ENCODE results near the gene ATAD2B.
"Not testable (repeated sequence)": the region's sequence is repeated elsewhere in the genome, so short reads cannot be mapped to it uniquely, and the experiment has no call there.

ATAD2B gene

GRCh38 chr2:23782646-23783045 lies 144.3 kb downstream of the ATAD2B start:
- no peak for FAIRE-seq

GRCh38 chr2:23782126-23782525 lies 144.8 kb downstream of the ATAD2B start:
- FAIRE-seq: no peak

GRCh38 chr2:23780465-23780864 lies 146.5 kb downstream of the ATAD2B start:
- FAIRE-seq: not testable (repeated sequence)

- no peak for FAIRE-seq
Observed at GRCh38 chr2:23777826-23778225, 149.1 kb downstream of the ATAD2B start.

GRCh38 chr2:23776021-23776420 lies 150.9 kb downstream of the ATAD2B start:
- no peak for FAIRE-seq

- no peak for FAIRE-seq
Observed at GRCh38 chr2:23772684-23773083, 154.2 kb downstream of the ATAD2B start.

- FAIRE-seq: no peak
Observed at GRCh38 chr2:23772056-23772455, 154.9 kb downstream of the ATAD2B start.

- no peak for FAIRE-seq
Observed at GRCh38 chr2:23769364-23769763, 157.6 kb downstream of the ATAD2B start.

GRCh38 chr2:23767876-23768621 lies 158.9 kb downstream of the ATAD2B start:
- FAIRE-seq: no peak

GRCh38 chr2:23762141-23762540 lies 164.8 kb downstream of the ATAD2B start:
- no peak for FAIRE-seq

- no peak for FAIRE-seq
Observed at GRCh38 chr2:23761638-23762037, 165.3 kb downstream of the ATAD2B start.

- FAIRE-seq: peak; percentile 97
Observed at GRCh38 chr2:23760736-23761135, 166.2 kb downstream of the ATAD2B start.

- peak; percentile 97 for FAIRE-seq
Observed at GRCh38 chr2:23757686-23758433, 169.1 kb downstream of the ATAD2B start.

- FAIRE-seq: no peak
Observed at GRCh38 chr2:23756593-23757292, 170.2 kb downstream of the ATAD2B start.

- FAIRE-seq: no peak
Observed at GRCh38 chr2:23754970-23755369, 172.0 kb downstream of the ATAD2B start.

GRCh38 chr2:23753291-23754010 lies 173.5 kb downstream of the ATAD2B start:
- FAIRE-seq: peak; percentile 51

- FAIRE-seq: no peak
Observed at GRCh38 chr2:23751747-23752265, 175.1 kb downstream of the ATAD2B start.

GRCh38 chr2:23746141-23746863 lies 180.6 kb downstream of the ATAD2B start:
- no peak for FAIRE-seq

- FAIRE-seq: no peak
Observed at GRCh38 chr2:23745726-23746105, 181.2 kb downstream of the ATAD2B start.

GRCh38 chr2:23745068-23745725 lies 181.7 kb downstream of the ATAD2B start:
- no peak for FAIRE-seq

GRCh38 chr2:23736783-23737182 lies 190.1 kb downstream of the ATAD2B start:
- FAIRE-seq: not testable (repeated sequence)

- no peak for FAIRE-seq
Observed at GRCh38 chr2:23734416-23734815, 192.5 kb downstream of the ATAD2B start.

Measured in islet of Langerhans (tissue), 1 donor.